Breast epithelium (tissue), 3 donors: Measurements from ENCODE around the gene TMEFF2.

Experiments used
- CTCF ChIP-seq, 3 donors: fragments of 450-650 bp; IDR thresholded peaks; one replicate each; pipeline ENCODE4 v1.5.1; 2016 to 2017; ENCODE audit warnings: antibody characterized with exemption in 3 of 3, mild to moderate bottlenecking in 3 of 3, moderate library complexity in 3 of 3
- POLR2A ChIP-seq: fragments of 450-650 bp; IDR thresholded peaks from one replicate; pipeline ENCODE4 v1.6.1; 2016; ENCODE audit warnings: antibody characterized with exemption, mild to moderate bottlenecking, moderate library complexity
- POLR2AphosphoS5 ChIP-seq, 3 donors: sonication (generic); formaldehyde crosslinking; IDR thresholded peaks; one replicate each; pipeline ENCODE4 v1.6.1; 2017; ENCODE audit warnings: antibody characterized with exemption in 3 of 3

GRCh38 chr2:192072778-192073177 lies 122.0 kb downstream of the TMEFF2 start:
- TF ChIP-seq CTCF (IDR thresholded peaks at IDR 0.05) (no peak), POLR2AphosphoS5 (IDR thresholded peaks at IDR 0.05) (no peak), POLR2A (no peak)
